Cardiac fibroblast (primary cell): ENCODE results near the gene ZBTB45.

Experiments
- DNase-seq, 2 donors: peaks; one replicate each; pipeline versions ENCODE4 v3.0.0 to v3.0.0-alpha.2; 2010; ENCODE audit warnings: low read depth in 2 of 2
- H3K4me3 ChIP-seq, 2 donors: replicated peaks in 1 of 2; 1 replicate in 1 of 2; 2 replicates in 1 of 2; pipeline ENCODE4 v1.5.1; 2011; ENCODE audit warnings: low read depth in 2 of 2, low read length in 2 of 2, mild to moderate bottlenecking in 2 of 2, moderate library complexity in 1 of 2
- TF ChIP-seq, protein P1 (sequence below): IDR thresholded peaks from one replicate; pipeline ENCODE4 v1.5.1; 2011; ENCODE audit warnings: low read depth, mild to moderate bottlenecking, low read length, inconsistent platforms

ZBTB45 gene

DNA sequence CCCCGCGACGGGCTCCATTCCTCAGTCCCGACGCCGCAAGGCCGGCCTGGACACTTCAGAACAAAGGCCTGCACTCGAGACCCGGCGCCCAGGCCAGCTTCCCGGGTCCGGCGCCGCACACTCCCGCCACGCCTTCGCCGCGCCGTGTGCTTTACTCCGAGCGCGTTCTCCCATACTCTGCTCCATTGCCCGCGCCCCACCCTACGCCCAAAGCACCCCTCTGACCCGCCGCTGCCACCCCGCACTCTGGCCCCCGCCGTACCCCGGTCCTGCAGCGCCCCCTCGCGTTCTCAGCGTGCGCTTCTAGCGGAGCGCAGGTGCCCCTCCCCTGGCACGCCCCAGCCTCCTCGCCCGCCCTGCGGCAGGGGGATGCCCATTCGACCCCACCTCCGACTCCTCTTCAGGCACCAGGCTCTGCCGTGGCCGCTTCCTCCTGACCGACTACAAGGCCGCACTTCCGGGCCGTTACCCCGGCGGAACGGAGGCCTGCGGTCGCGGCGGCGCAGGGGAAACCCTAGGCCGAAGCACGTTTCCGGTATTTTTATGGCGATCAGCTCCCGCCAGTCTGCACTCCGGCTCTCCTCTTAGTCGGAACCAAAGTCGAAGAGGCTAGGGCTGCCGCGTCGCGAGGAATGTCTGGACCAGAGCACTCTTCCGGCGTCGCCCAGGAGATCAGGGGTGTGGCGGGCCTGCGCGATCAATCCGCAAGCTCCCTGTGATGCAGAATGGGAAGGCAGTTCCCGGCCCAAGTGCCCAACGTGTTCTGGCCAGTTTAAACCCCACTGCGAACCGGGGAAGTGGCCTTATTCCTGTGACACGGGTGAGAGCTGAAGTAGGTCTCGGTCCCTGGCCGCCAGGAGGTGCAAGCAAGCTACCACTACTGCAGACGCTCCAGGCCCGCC lies at the start of gene ZBTB45:
Gene ZBTB45, minus strand, starts transcription at position 456 of the 902 bp plus-strand sequence. CDS start 2,137 bp downstream, outside the sequence.
- H3K4me3 ChIP-seq = peak within 1 kb of the TSS; percentile 84 to 85
- TF ChIP-seq, protein P1, sequence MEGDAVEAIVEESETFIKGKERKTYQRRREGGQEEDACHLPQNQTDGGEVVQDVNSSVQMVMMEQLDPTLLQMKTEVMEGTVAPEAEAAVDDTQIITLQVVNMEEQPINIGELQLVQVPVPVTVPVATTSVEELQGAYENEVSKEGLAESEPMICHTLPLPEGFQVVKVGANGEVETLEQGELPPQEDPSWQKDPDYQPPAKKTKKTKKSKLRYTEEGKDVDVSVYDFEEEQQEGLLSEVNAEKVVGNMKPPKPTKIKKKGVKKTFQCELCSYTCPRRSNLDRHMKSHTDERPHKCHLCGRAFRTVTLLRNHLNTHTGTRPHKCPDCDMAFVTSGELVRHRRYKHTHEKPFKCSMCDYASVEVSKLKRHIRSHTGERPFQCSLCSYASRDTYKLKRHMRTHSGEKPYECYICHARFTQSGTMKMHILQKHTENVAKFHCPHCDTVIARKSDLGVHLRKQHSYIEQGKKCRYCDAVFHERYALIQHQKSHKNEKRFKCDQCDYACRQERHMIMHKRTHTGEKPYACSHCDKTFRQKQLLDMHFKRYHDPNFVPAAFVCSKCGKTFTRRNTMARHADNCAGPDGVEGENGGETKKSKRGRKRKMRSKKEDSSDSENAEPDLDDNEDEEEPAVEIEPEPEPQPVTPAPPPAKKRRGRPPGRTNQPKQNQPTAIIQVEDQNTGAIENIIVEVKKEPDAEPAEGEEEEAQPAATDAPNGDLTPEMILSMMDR = peak; percentile 55
- DNase-seq = peak; percentile 98

DNA sequence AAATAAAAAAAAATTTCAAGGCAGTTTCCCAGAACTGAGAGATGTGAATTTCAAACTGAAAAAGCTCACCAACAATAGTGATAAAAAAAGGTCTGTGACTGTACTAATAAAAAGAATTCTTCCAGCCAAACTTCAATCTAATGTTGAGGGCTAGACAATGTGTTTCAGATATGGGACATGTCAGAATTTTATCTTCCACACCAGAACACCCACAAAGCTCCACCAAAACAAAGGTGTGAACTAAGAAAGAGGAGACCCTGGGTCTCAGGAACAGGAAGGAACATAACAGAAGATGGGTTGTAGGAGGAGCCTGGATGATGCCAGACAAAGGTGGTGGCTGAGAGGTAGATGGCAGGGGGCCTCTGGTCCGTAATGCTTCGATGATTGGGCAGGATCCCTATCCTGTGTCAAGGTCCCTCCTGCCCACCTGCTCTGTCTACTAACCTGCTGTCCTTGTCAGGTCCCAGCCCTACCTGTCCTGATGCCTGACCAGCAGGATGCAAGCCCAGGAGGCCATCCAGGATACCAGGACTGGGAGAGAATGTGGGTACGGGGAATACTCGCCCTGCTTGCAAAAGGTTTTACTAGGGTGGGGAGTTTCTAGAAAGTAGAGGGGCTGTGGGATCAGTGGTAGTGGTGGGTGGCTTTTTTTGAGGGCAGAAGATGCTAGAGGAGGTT lies 49.0 kb upstream of the ZBTB45 start:
- H3K4me3 ChIP-seq = no peak overlapping the region
- TF ChIP-seq, protein P1 = no peak
- no peak for DNase-seq

DNA sequence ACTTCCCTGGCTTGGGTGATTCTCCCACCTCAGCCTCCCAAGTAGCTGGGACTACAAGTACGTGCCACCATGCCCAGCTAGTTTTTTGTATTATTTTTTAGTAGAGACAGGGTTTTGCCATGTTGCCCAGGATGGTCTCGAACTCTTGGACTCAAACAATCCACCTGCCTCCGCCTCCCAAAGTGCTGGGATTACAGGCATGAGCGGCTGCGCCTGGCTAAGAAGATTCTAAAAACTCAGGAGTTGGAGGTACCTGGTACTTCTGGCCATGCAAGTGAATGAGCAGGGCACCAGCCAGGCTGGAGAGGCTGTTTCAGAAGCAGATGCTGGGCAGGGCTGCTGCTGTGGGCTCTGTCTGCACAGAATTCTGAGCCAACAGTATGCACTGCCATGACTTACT lies 47.4 kb upstream of the ZBTB45 start:
- TF ChIP-seq, protein P1 = no peak
- DNase-seq = no peak
- no peak overlapping the region for H3K4me3 ChIP-seq

DNA sequence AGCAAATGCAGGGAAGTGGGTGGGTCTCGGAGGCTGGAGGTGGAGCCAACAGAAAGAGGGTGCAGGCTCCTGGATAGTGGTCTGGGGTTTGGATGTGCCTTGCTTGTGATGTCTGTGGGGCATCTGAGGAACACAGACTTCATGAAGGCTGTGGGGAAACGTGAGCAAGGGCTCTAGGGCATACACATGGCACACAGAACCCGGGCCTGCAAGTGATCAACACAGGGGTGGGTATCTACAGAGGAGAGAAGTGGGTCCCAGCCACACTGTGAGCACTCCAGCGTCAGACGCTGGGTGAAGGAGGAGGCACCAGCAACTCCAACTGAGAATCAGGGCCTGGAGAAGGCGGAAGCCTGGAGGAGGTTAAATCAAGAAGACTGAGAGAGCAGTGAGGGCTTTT lies 44.2 kb upstream of the ZBTB45 start:
- H3K4me3 ChIP-seq = no peak overlapping the region
- TF ChIP-seq, protein P1 = no peak
- DNase-seq = no peak

DNA sequence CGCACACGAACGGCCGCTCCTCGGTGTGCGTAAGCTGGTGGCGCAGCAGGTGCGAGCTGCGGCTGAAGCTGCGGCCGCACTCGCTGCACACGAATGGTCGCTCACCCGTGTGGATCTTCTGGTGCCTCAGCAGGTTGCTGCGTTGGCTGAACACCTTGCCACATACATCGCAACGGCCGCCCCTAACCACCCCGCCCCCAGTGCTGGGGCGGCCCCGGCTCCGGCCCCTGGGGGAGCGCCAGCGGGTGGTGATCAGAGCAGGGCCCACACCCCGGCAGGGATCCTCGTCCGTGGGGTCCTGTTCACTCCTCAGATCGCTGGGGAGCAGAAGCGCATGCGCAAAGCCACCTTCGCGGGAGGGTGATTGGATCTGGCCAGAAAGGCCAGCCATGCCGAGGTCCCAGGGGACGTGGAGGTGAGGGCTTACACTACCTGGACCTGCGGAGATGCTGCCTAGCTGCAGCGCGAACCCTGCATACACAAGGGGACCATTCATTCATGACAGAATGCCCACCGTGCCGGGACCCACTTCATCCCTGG lies 43.5 kb upstream of the ZBTB45 start:
- peak; percentile 19 to 47 for DNase-seq
- TF ChIP-seq, protein P1 = no peak
- H3K4me3 ChIP-seq = peak overlapping the region in 1 of 2 donors; percentile 18

DNA sequence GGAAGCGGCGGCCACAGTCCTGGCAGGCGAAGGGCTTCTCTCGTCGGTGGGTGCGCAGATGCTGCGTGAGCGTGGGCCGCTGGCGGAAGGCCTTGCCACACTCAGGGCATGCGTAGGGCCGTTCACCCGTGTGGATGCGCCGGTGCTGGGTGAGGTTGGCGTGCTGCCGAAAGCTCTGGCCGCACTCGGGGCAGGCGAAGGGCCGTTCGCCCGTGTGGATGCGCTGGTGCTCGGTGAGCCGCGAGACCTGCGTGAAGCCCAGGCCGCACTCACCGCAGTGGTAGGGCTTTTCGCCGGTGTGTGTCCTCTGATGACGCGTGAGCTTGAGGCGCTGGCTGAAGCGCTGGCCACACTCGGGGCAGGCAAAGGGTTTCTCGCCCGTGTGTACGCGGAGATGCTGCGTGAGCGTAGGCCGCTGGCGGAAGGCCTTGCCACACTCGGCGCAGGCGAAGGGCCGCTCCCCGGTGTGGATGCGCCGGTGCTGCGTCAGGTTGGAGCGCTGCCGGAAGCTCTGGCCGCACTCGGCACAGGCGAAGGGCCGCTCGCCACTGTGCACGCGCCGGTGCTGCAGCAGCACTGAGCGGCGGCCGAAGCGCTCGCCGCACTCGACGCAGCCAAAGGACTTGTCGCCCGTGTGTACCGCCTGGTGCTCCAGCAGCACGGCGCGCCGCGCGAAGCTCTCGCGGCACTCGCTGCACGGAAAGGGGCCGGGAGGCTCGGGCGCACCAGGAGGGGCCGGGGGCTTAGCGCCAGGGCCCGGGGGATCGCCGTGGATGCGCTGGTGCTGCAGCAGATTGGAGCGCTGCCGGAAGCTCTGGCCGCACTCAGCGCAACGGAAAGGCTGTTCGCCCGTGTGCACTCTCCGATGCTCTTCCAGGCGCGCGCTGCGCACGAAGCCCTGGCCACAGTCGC lies 42.8 kb upstream of the ZBTB45 start:
- TF ChIP-seq, protein P1 = no peak
- H3K4me3 ChIP-seq = peak overlapping the region; percentile 20 to 37
- peak; percentile 46 to 53 for DNase-seq
